Fibroblast of skin of back (primary cell): ENCODE measurements around the gene SEC24C.

ENCODE experiments used
- DNase-seq: peaks from one replicate; pipeline ENCODE4 v3.0.0-alpha.2; 2013

The SEC24C gene

GRCh38 chr10:73796766-73797165, 52.6 kb downstream of the SEC24C start:
- DNase-seq, result no peak

DNA sequence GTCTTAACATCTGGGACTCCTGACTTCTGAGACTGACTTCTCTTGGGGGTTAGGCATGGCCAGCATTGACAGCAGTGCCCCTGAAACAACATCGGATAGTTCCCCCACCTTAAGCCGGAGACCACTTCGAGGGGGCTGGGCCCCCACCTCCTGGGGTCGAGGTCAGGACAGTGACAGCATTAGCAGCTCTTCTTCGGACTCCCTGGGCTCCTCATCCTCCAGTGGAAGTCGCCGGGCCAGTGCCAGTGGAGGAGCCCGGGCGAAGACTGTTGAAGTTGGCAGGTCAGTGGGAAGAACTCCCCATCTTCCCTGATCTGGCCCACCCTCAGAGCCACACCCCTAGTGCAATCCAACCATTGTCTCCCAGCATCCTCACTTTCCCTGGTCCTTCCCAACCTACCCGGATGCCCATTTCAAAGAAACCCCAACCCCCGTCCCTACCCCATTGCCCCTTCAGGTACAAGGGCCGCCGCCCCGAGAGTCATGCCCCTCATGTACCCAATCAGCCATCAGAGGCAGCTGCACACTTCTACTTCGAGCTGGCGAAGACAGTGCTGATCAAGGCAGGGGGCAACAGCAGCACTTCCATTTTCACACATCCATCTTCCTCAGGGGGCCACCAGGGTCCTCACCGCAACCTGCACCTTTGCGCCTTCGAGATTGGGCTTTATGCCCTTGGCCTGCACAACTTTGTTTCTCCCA, 53.3 kb downstream of the SEC24C start:
- no peak for DNase-seq

- no peak for DNase-seq
Measured at GRCh38 chr10:73798087-73798486, 53.9 kb downstream of the SEC24C start.

GRCh38 chr10:73798927-73799560, 54.9 kb downstream of the SEC24C start:
- no peak for DNase-seq

- DNase-seq, result no peak
Measured at GRCh38 chr10:73799899-73800559, 55.9 kb downstream of the SEC24C start.

GRCh38 chr10:73800560-73801252, 56.5 kb downstream of the SEC24C start:
- DNase-seq, result no peak

DNA sequence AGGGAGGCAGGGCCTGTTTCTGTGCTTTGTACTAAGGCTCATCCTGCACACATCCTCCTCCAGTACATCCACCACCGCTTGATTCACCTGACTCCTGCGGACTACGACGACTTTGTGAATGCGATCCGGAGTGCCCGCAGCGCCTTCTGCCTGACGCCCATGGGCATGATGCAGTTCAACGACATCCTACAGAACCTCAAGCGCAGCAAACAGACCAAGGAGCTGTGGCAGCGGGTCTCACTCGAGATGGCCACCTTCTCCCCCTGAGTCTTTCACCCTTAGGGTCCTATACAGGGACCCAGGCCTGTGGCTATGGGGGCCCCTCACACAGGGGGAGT, 57.0 kb downstream of the SEC24C start:
- no peak for DNase-seq

- no peak for DNase-seq
Measured at GRCh38 chr10:73802276-73802991, 58.3 kb downstream of the SEC24C start.

GRCh38 chr10:73803680-73804286, 59.6 kb downstream of the SEC24C start:
- no peak for DNase-seq

DNA sequence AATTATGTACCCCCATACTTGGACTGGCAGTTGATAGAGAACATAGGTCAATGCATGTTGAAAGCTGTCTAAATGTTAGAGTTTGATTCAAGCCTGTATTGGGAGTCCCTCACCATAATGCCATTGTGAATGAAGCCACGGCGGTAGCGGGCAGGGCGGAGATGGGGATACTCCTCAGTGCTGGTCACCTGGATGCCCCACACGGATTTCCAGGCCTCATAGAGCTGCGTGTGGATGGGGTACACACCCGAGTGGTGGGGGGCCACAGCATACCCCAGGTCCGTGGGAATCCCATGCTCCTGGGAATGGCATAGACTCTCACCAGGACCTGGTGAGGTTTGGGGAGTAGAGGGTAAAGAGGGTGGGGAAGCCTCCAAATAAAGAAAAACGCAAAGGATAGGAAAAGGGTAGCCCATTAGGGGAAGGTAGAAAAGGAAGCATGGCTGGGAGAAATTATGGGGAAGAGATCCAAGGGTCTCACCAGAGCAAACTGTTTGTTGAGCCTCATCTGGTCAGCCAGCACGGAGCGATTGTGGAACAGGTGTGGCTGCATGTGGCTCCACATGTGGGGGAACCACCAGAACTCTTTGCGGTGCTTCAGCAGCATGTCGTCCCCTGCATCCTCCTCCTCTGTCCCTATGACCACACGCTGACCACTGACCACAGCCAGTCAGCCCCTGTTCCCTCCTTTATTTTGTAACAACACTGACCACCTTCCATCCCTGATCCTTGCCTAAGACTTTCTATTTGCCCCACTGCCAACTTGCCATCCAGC, 62.2 kb downstream of the SEC24C start:
- no peak for DNase-seq

DNA sequence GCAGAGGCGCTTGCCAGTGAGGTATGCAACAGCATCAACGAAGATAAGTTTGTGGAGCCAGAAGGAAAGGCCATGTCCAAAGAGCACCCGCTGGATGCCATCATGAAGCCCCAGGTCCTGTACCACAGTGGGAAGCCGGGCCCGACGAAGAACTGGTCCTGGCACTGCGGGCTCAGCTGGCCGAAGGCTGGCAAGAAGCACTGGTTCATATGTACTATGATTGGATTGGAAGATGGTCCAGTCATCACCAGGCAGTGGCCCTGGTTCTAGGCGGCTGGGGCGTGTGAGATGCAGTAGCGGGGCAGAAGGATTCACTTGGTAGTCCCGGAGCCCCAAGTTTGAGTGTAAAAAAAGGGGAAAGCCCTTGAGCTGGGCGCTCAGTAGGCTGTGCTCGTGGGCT, 63.3 kb downstream of the SEC24C start:
- no peak for DNase-seq

GRCh38 chr10:73808021-73808815, 64.0 kb downstream of the SEC24C start:
- no peak for DNase-seq

DNA sequence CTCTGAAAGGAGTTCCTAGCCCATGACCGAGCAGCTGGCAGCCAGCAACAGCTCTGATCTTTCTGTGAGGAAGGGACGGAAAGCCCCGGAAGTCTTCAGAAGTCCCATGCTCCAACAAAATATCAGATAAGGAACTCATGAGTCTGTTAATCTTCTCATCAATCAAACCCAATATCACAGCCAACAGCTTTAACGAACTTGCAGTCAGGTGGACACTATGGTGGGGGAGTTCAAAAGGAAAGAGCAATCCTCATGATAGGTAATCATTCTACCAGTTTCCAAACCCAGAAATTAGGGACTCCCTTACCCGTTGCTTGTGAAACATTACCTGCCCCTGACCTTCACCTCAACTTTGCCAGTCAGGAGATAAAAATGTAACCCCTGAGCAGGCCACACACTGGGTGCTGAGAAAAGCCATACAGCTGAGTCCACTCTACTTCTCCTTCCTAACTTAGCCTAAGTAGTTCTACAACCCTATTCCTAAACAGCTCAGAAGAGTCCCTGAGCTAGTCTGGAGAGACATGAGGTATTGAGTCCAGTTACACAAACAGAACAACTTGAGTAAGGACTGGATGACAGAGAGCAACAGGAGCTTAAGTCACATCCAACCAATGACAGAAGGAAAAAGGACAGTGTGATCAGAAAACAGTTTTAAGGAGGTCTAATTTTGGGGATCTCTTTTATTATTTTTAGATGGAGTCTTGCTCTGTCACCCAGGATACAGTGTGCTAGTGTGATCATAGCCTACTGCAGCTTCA, 65.1 kb downstream of the SEC24C start:
- DNase-seq, result no peak

GRCh38 chr10:73810358-73810734, 66.2 kb downstream of the SEC24C start:
- DNase-seq, result no peak

DNA sequence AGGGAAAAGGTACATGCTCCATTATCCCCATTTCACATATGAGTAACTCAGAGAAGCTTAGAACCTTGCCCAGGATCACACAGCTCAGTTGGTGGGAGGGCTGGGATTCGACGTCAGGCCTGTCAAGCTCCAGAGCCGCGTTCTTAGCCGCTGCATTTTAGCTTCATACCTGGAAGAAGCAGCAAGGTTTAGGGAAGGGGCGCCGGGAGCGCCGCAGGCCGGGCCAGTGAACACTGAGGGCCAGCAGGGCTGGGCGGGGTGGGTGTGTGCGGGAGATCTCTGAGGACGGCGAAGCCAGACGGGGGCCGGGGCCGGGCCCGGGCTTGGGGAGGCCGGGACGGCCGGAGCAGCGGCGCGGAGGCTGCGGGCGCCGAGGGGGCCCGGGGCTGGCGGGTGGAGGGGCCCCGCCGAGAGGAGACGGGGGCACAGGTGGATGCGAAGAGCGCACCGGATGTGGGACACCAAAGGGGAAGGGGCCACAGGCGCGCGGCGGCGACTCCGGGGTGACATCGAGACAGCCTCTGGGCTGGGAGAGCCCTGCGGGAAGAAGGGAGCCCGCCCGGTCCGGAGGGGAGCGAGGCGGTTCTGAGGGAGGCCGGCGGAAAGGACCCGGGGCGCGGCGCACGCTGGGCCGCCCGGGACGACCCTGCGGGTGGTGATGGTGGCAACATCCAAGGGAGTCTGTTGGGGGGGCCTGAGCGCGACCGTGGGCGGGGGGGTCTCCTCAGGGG, 66.7 kb downstream of the SEC24C start:
- DNase-seq, result peak; percentile 17

GRCh38 chr10:73812657-73813056, 68.5 kb downstream of the SEC24C start:
- DNase-seq, result no peak

DNA sequence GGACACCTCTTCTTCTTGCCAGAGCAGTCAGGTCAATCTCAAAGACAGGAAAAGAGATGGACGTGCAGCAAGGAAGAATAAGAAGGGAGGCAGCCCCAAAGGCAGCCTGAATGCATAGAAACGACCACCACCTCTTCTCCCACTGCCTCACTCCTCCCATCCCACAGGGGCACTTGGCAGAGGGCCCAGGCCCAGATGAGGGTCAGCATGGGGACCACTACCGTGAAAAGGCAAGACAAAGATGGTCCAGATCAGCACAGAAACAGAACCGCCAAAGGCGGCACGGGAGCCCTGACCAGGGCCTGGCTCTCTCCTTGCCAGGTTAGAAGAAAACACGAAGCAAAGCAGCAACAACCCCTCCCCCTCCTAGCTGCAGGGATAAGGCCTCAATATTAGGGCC, 69.2 kb downstream of the SEC24C start:
- DNase-seq, result no peak

- no peak for DNase-seq
Measured at GRCh38 chr10:73814276-73814895, 70.2 kb downstream of the SEC24C start.
